ENCODE data around the gene CIP2A.

Gene CIP2A

DNA sequence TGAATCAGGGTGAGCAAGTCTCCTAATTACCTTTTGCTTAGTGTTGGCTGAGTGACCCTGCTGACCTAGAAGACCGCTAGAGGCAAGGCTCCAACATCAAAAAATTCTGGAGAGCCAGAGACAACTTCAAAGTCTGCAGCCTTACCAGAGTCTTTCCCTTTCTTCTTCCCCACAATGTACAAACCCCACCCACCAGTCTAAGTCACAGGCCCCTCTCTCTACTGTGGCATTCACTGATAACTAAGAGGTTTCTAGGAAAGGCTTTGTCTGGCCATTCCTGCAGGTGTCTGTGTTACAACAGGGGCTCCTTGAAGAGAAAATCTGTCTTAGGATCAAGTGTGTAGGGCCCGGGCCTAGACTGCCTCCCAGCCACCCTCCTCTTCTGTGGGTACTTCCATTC is 79.4 kb downstream of the CIP2A start:
- no peak for DNase-seq (ENCODE audit: low spot score)

GRCh38 chr3:108509263-108509662 is 80.0 kb downstream of the CIP2A start:
- no peak for DNase-seq (ENCODE audit: low spot score)

DNA sequence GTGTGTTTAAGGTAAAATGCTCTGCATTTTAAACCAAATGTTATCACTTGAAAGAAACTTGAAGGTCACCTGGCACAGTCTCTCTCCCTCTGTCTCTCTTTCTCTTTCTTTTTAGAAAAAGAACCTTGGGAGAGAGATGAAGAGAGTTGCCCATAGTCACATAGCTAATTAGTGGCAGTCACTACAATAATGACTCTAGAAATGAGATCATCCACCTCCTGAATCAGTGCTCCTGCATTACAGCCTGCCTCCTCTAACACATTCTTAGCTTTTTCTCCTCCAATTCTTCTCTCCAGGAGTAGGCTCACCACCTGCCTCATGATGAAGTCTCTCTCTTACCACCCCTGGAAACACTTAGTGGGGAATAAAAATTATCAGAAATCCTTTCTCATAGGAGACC is 81.3 kb downstream of the CIP2A start:
- DNase-seq (ENCODE audit: low spot score), result no peak

DNA sequence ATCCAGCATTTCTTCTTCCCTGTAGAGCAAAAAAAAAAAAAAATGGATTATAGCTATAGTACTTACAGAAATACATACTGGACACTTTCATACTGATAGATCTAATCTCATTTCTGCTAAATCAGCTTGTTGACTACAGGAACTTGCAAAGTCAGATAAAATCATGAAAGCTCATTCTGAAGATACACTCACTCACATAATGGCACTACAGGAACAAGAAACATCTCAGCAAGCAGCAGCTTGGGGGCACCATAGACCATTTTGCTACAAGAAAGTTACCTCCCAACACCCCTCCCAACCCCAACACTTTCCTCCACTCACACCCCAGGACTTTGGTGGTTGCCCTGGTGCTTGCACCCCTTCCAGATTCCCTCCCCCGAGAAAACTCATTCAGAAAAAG is 83.4 kb downstream of the CIP2A start:
- no peak for DNase-seq (ENCODE audit: low spot score)

DNA sequence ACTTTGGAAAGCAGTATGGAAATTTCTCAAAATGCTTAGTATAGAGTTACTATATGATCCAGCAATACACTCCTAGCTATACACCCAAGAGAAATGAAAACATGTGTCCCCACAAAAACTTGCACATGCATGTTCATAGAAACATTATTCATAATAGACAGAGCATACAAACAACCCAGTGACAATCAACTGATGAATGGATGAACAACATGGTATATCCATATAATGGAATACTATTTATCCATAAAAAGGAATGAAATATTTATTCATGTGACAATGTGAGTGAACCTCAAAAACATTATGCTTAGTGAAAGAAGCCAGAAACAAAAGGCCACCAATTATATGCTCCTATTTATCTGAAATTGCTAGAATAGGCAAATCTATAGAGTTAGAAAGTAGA is 85.5 kb downstream of the CIP2A start:
- no peak for DNase-seq (ENCODE audit: low spot score)

- no peak for DNase-seq (ENCODE audit: low spot score)
Observed at GRCh38 chr3:108501535-108501934, 87.7 kb downstream of the CIP2A start.

- DNase-seq (ENCODE audit: low spot score), result no peak
Observed at GRCh38 chr3:108500728-108501127, 88.5 kb downstream of the CIP2A start.
